ENCODE results near the gene JAKMIP3. TPM values are rescaled to one million over a fixed set of nuclear protein-coding genes. Genes with fewer than 3 reads are reported as not detected.

Gene JAKMIP3
- total RNA-seq, 4 donors from 2014 or later = 0.24 to 0.67 (median 0.51) TPM

- Histone ChIP-seq H3K4me3 (no peak overlapping the region), H3K4me1 (peaks cover 0 to 5% of the 10 kb centered on the region in 2 donors), H3K36me3 (no peaks in the 10 kb centered on the region), H3K9me3 (no peaks in the 10 kb centered on the region), H3K27ac (no peak overlapping the region), H3K27me3 (peaks cover 6 to 10% (median 10%) of the 10 kb centered on the region in 3 donors)
- in situ Hi-C loops (cut with MboI; ENCODE audit: low sequenced_read_pairs in 4 of 4) (no loop called here), intact Hi-C loops (cut with DNase I; ENCODE audit: low total_unique reads) (no loop called here)
- ATAC-seq (no peak), DNase-seq (no peak)
- TF ChIP-seq POLR2A (IDR thresholded peaks at IDR 0.05) (no peak), CTCF (IDR thresholded peaks at IDR 0.05 in 4 of 5, conservative IDR thresholded peaks at IDR 0.05 in 1 of 5) (no peak)
These were observed 28.1 kb upstream of the JAKMIP3 start for GRCh38 chr10:132037676-132037975.

- no peak for DNase-seq
- H3K36me3 ChIP-seq = no peaks in the 10 kb centered on the region
- H3K4me3 ChIP-seq = no peak overlapping the region
- H3K27me3 ChIP-seq = peaks cover 5 to 20% (median 18%) of the 10 kb centered on the region in 3 donors
- peaks cover 0 to 5% of the 10 kb centered on the region in 2 donors for H3K4me1 ChIP-seq
- TF ChIP-seq CTCF (IDR thresholded peaks at IDR 0.05 in 4 of 5, conservative IDR thresholded peaks at IDR 0.05 in 1 of 5) = no peak
- no peak for TF ChIP-seq POLR2A (IDR thresholded peaks at IDR 0.05)
- ATAC-seq = no peak
- in situ Hi-C loops (cut with MboI; ENCODE audit: low sequenced_read_pairs in 4 of 4) (no loop called here), intact Hi-C loops (cut with DNase I; ENCODE audit: low total_unique reads) (no loop called here)
- H3K27ac ChIP-seq = no peak overlapping the region
- no peaks in the 10 kb centered on the region for H3K9me3 ChIP-seq
These were observed 26.4 kb upstream of the JAKMIP3 start for GRCh38 chr10:132039371-132039770.

- ATAC-seq (no peak), DNase-seq (no peak)
- intact Hi-C loops (cut with DNase I; ENCODE audit: low total_unique reads) = no loop called here
- in situ Hi-C loops (cut with MboI; ENCODE audit: low sequenced_read_pairs in 4 of 4) = no loop called here
- Histone ChIP-seq H3K36me3 (no peaks in the 10 kb centered on the region), H3K4me3 (no peak overlapping the region), H3K27ac (no peak overlapping the region), H3K4me1 (peaks cover 0 to 5% of the 10 kb centered on the region in 2 donors), H3K9me3 (no peaks in the 10 kb centered on the region), H3K27me3 (peaks cover 5 to 22% (median 21%) of the 10 kb centered on the region in 3 donors)
- no peak for TF ChIP-seq POLR2A (IDR thresholded peaks at IDR 0.05)
- no peak for TF ChIP-seq CTCF (IDR thresholded peaks at IDR 0.05 in 4 of 5, conservative IDR thresholded peaks at IDR 0.05 in 1 of 5)
These were observed 25.7 kb upstream of the JAKMIP3 start for GRCh38 chr10:132040046-132040445.

- TF ChIP-seq POLR2A (IDR thresholded peaks at IDR 0.05) (no peak), CTCF (IDR thresholded peaks at IDR 0.05 in 4 of 5, conservative IDR thresholded peaks at IDR 0.05 in 1 of 5) (no peak)
- in situ Hi-C loops (cut with MboI; ENCODE audit: low sequenced_read_pairs in 4 of 4) (no loop called here), intact Hi-C loops (cut with DNase I; ENCODE audit: low total_unique reads) (no loop called here)
- H3K27me3 ChIP-seq = peaks cover 5 to 18% (median 16%) of the 10 kb centered on the region in 3 donors
- DNase-seq = no peak
- H3K36me3 ChIP-seq = no peaks in the 10 kb centered on the region
- H3K4me1 ChIP-seq = no peaks in the 10 kb centered on the region
- no peak overlapping the region for H3K4me3 ChIP-seq
- H3K9me3 ChIP-seq = no peaks in the 10 kb centered on the region
- no peak overlapping the region for H3K27ac ChIP-seq
- ATAC-seq = no peak
These were observed 24.4 kb upstream of the JAKMIP3 start for GRCh38 chr10:132041340-132041739.
